ENCODE data around the gene ANKRD42. TPM values are rescaled to one million over a fixed set of nuclear protein-coding genes. Genes with fewer than 3 reads are reported as not detected.

ANKRD42 gene
- total and polyA plus RNA-seq, 4 experiments from 2014 or later: 3.9 to 12.4 (median 6.6) TPM

DNA sequence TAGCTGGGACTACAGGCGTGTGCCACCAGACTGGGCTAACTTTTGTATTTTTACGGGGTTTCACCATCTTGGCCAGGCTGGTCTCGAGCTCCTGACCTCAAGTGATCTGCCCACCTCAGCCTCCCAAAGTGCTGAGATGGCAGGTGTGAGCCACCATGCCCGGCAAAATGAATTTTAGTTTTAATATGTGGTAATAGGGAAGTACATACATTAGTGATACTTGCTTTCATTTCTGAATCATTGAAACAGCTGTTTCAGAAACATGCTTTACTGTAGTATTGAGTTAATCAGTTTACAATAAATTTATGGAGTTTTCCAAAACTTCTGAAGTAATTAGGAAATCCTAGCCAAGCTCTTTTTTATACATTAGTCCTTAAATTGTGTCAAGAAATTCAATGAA lies 21.0 kb upstream of the ANKRD42 start:
- H3K4me1 ChIP-seq (ENCODE audit: insufficient read depth, low read length): peaks cover 96% of the 10 kb centered on the region
- peaks cover 53 to 92% (median 77%) of the 10 kb centered on the region in 4 donors for H3K4me1 Mint-ChIP-seq
- peak overlapping the region in 4 of 7 donors; percentile 25 to 70 (median 60) for H3K27ac Mint-ChIP-seq
- no peaks in the 10 kb centered on the region for H3K9me3 ChIP-seq (ENCODE audit: control insufficient read depth in 1 of 2, low read length in 2 of 2)
- no peak for DNase-seq
- POLR2A ChIA-PET (ENCODE audit: partially characterized antibody): interaction anchor here (0.8 to 2.5 kb wide), 5 partner anchors 8 to 271 kb away, joined by 3 to 32 read pairs (median 6); partner anchors contain the start of genes DDIAS and PCF11
- H3K36me3 Mint-ChIP-seq: peaks cover 59 to 79% of the 10 kb centered on the region in 2 donors
- peak overlapping the region; percentile 46 to 85 (median 69) for H3K4me3 Mint-ChIP-seq
- peaks cover 54% of the 10 kb centered on the region for H3K36me3 ChIP-seq (ENCODE audit: insufficient read depth, low read length)
- intact Hi-C loops (cut with micrococcal nuclease): loop anchor here (2.0 kb wide), 1 partner anchor 14 kb away; no protein-coding TSS in a partner anchor
- H3K27ac ChIP-seq (ENCODE audit: low read depth, low read length): no peak overlapping the region
- H3K27me3 ChIP-seq (ENCODE audit: insufficient read depth, low read length): no peaks in the 10 kb centered on the region
- H3K4me3 ChIP-seq (ENCODE audit: low read length in 2 of 2): no peak overlapping the region
- H3K27me3 Mint-ChIP-seq: no peaks in the 10 kb centered on the region
- H3K9me3 Mint-ChIP-seq: peaks cover 0 to 3% (median 0%) of the 10 kb centered on the region in 8 donors
- CTCF ChIA-PET (ENCODE audit: partially characterized antibody): interaction anchor here (1.3 kb wide), 1 partner anchor 12 kb away, joined by 3 read pairs; no protein-coding TSS in a partner anchor

DNA sequence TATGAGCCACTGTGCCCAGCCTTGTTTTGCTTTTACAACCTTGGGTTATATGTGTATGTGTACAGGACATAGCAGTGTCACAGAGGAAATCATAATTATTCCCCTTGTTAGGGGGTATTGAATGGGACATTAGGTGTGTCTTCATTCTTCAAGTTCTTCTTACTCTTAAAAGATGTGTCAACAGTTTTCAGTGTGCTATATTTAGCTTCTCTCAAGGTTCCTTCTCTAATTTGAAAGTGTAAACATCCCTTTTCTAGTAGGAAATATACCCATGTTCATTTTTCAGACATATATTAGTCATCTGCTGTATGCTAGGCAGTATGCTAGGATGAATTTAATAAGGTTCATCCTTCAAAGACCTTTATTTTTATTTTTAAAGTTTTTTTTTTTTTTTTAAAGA lies 19.5 kb upstream of the ANKRD42 start:
- Histone ChIP-seq H3K27me3 (ENCODE audit: insufficient read depth, low read length) (no peaks in the 10 kb centered on the region), H3K36me3 (ENCODE audit: insufficient read depth, low read length) (peaks cover 48% of the 10 kb centered on the region), H3K4me3 (ENCODE audit: low read length in 2 of 2) (no peak overlapping the region), H3K27ac (ENCODE audit: low read depth, low read length) (no peak overlapping the region), H3K9me3 (ENCODE audit: control insufficient read depth in 1 of 2, low read length in 2 of 2) (no peaks in the 10 kb centered on the region), H3K4me1 (ENCODE audit: insufficient read depth, low read length) (peaks cover 87% of the 10 kb centered on the region)
- no peak for DNase-seq
- H3K4me3 Mint-ChIP-seq: peak overlapping the region in 7 of 8 donors; percentile 10 to 67 (median 39)
- peak overlapping the region in 2 of 7 donors; percentile 36 to 64 for H3K27ac Mint-ChIP-seq
- H3K9me3 Mint-ChIP-seq: peaks cover 0 to 1% (median 0%) of the 10 kb centered on the region in 8 donors
- H3K36me3 Mint-ChIP-seq: peaks cover 47 to 73% of the 10 kb centered on the region in 2 donors
- POLR2A ChIA-PET (ENCODE audit: partially characterized antibody): interaction anchor here (1.2 to 1.7 kb wide), 4 partner anchors 9 to 102 kb away, joined by 3 to 6 read pairs (median 4); partner anchors contain the start of gene RAB30
- intact Hi-C loops (cut with micrococcal nuclease): no loop called here
- CTCF ChIA-PET (ENCODE audit: partially characterized antibody): interaction anchor here (0.8 to 1.1 kb wide), 2 partner anchors 15 to 307 kb away, joined by 3 read pairs; no protein-coding TSS in a partner anchor
- H3K4me1 Mint-ChIP-seq: peaks cover 47 to 77% (median 64%) of the 10 kb centered on the region in 4 donors
- H3K27me3 Mint-ChIP-seq: no peaks in the 10 kb centered on the region

DNA sequence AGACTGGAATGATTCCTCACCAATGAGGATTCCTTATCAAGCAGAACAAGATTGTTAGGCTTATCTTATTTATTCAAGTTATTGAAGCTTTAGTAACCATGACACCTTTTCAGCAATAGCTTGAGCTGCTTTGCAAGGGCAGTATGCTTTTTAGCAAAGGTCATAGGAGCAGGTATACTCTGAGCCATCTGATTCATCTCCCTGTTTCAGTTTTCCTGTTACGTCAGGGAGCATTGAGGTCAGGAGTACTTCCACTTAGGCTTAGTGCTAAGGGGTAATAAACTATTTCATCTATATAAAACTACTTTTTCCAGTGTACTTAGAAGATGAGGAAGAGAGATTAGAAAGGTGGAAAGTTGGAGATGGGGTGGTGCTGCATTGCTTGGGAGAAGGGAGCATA lies 17.7 kb upstream of the ANKRD42 start:
- CTCF ChIA-PET (ENCODE audit: partially characterized antibody): no interaction called here
- H3K4me1 ChIP-seq (ENCODE audit: insufficient read depth, low read length): peaks cover 69% of the 10 kb centered on the region
- H3K27me3 Mint-ChIP-seq: no peaks in the 10 kb centered on the region
- no peak overlapping the region for H3K27ac ChIP-seq (ENCODE audit: low read depth, low read length)
- no peaks in the 10 kb centered on the region for H3K9me3 Mint-ChIP-seq
- intact Hi-C loops (cut with micrococcal nuclease): no loop called here
- DNase-seq: no peak
- no peak overlapping the region for H3K4me3 ChIP-seq (ENCODE audit: low read length in 2 of 2)
- peak overlapping the region in 2 of 8 donors; percentile 17 to 60 for H3K4me3 Mint-ChIP-seq
- H3K4me1 Mint-ChIP-seq: peaks cover 35 to 64% (median 50%) of the 10 kb centered on the region in 4 donors
- H3K36me3 Mint-ChIP-seq: peaks cover 35 to 70% of the 10 kb centered on the region in 2 donors
- H3K9me3 ChIP-seq (ENCODE audit: control insufficient read depth in 1 of 2, low read length in 2 of 2): no peaks in the 10 kb centered on the region
- H3K36me3 ChIP-seq (ENCODE audit: insufficient read depth, low read length): peaks cover 54% of the 10 kb centered on the region
- POLR2A ChIA-PET (ENCODE audit: partially characterized antibody): interaction anchor here (0.7 to 1.0 kb wide), 2 partner anchors 9 to 11 kb away, joined by 3 read pairs; no protein-coding TSS in a partner anchor
- no peaks in the 10 kb centered on the region for H3K27me3 ChIP-seq (ENCODE audit: insufficient read depth, low read length)
- H3K27ac Mint-ChIP-seq: peak overlapping the region in 5 of 7 donors; percentile 25 to 65 (median 53)

DNA sequence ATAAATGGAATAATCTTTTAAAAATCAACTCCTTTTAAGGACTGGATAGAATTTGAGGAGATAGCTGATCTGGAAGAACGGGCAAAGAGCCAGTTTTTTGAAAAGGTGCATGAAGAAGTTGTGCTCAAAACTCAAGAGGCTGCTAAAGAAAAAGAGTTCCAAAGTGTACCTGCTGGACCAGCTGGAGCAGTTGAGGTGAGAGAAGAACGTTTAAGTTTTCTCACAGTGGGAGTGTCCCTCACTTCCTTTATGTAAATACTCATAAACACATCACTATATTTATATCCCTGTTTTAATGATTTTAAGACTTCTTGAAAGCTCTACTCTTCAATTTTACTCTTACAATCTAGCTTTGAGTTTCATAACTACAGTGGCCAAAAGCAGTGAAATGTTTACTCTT lies 11.7 kb upstream of the ANKRD42 start:
- peaks cover 12% of the 10 kb centered on the region for H3K4me1 ChIP-seq (ENCODE audit: insufficient read depth, low read length)
- intact Hi-C loops (cut with micrococcal nuclease): no loop called here
- H3K27ac ChIP-seq (ENCODE audit: low read depth, low read length): no peak overlapping the region
- DNase-seq: no peak
- no peaks in the 10 kb centered on the region for H3K27me3 ChIP-seq (ENCODE audit: insufficient read depth, low read length)
- Mint-ChIP-seq H3K27me3 (no peaks in the 10 kb centered on the region), H3K4me3 (peak overlapping the region in 1 of 8 donors; percentile 2), H3K36me3 (peaks cover 32 to 69% of the 10 kb centered on the region in 2 donors), H3K9me3 (no peaks in the 10 kb centered on the region), H3K4me1 (peaks cover 9 to 24% (median 14%) of the 10 kb centered on the region in 4 donors), H3K27ac (peak overlapping the region in 3 of 7 donors; percentile 36 to 76 (median 74))
- ChIA-PET CTCF (ENCODE audit: partially characterized antibody) (interaction anchor here (1.6 to 2.0 kb wide), 2 partner anchors 12 to 314 kb away, joined by 5 read pairs; partner anchors contain the start of gene ANKRD42), POLR2A (ENCODE audit: partially characterized antibody) (interaction anchor here (1.1 to 3.4 kb wide), 3 partner anchors 12 to 26 kb away, joined by 3 to 34 read pairs (median 3); partner anchors contain the start of genes ANKRD42 and PCF11)
- no peak overlapping the region for H3K4me3 ChIP-seq (ENCODE audit: low read length in 2 of 2)
- peaks cover 65% of the 10 kb centered on the region for H3K36me3 ChIP-seq (ENCODE audit: insufficient read depth, low read length)
- no peaks in the 10 kb centered on the region for H3K9me3 ChIP-seq (ENCODE audit: control insufficient read depth in 1 of 2, low read length in 2 of 2)

DNA sequence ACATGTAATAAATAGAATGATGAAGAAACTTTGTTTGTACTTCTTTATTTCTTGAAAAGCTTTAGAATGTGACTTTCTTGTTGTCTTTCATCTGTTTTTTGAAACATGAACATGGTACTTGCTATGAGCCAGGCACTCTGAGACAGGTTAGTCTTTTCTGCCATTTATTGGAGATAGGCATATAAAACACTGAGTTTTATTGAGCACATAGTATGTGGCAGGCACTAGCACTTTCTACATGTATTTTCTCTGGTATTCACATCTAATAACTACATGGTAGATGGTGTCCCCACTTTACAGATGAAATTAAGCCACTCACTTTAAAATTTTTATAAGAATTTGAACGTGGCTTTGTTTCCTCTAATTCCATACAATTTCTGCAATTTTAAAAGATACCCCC lies 7.7 kb upstream of the ANKRD42 start:
- no peak overlapping the region for H3K4me3 Mint-ChIP-seq
- H3K27ac Mint-ChIP-seq: peak overlapping the region in 1 of 7 donors; percentile 13
- intact Hi-C loops (cut with micrococcal nuclease): loop anchor here (2.0 kb wide), 1 partner anchor 15 kb away; no protein-coding TSS in a partner anchor

DNA sequence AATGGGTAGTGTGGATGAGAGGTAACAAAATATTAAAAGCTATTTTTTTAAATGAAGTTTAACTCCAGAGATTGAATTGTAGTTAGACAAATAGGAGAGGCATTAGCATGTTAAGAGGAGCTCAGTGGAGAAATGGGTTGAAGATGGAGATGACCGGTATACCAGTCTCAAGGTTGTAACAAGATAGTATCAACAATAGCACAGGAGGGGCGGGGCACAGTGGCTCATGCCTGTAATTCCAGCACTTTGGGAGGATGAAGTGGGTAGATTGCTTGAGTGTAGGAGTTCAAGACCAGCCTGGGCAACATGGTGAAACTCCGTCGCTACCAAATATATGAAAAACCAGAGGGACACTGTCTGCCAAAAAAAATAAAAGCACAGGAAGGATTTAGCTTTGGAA lies 6.0 kb upstream of the ANKRD42 start:
- peaks cover 29 to 63% of the 10 kb centered on the region in 2 donors for H3K36me3 Mint-ChIP-seq
- no peak overlapping the region for H3K4me3 Mint-ChIP-seq
- ChIA-PET POLR2A (ENCODE audit: partially characterized antibody) (interaction anchor here (1.2 to 4.0 kb wide), 6 partner anchors 12 to 287 kb away, joined by 3 to 59 read pairs (median 6); partner anchors contain the start of genes DDIAS, PCF11 and PRCP), CTCF (ENCODE audit: partially characterized antibody) (interaction anchor here (0.6 to 1.5 kb wide), 4 partner anchors 32 to 320 kb away, joined by 3 to 7 read pairs (median 4); no protein-coding TSS in a partner anchor)
- Histone ChIP-seq H3K4me1 (ENCODE audit: insufficient read depth, low read length) (peaks cover 11% of the 10 kb centered on the region), H3K27me3 (ENCODE audit: insufficient read depth, low read length) (no peaks in the 10 kb centered on the region), H3K36me3 (ENCODE audit: insufficient read depth, low read length) (peaks cover 24% of the 10 kb centered on the region), H3K4me3 (ENCODE audit: low read length in 2 of 2) (no peak overlapping the region), H3K9me3 (ENCODE audit: control insufficient read depth in 1 of 2, low read length in 2 of 2) (no peaks in the 10 kb centered on the region), H3K27ac (ENCODE audit: low read depth, low read length) (no peak overlapping the region)
- peaks cover 7 to 14% (median 14%) of the 10 kb centered on the region in 4 donors for H3K4me1 Mint-ChIP-seq
- peaks cover 0 to 1% (median 0%) of the 10 kb centered on the region in 8 donors for H3K9me3 Mint-ChIP-seq
- no peaks in the 10 kb centered on the region for H3K27me3 Mint-ChIP-seq
- intact Hi-C loops (cut with micrococcal nuclease): no loop called here
- no peak for DNase-seq
- peak overlapping the region in 4 of 7 donors; percentile 45 to 80 (median 64) for H3K27ac Mint-ChIP-seq

More for the DNA sequence above, 7.7 kb upstream of the ANKRD42 start:
- H3K36me3 ChIP-seq (ENCODE audit: insufficient read depth, low read length): peaks cover 31% of the 10 kb centered on the region
- no peaks in the 10 kb centered on the region for H3K4me1 ChIP-seq (ENCODE audit: insufficient read depth, low read length)
- no peaks in the 10 kb centered on the region for H3K9me3 ChIP-seq (ENCODE audit: control insufficient read depth in 1 of 2, low read length in 2 of 2)
- no peak overlapping the region for H3K4me3 ChIP-seq (ENCODE audit: low read length in 2 of 2)
- Mint-ChIP-seq H3K27me3 (no peaks in the 10 kb centered on the region), H3K4me1 (peaks cover 3 to 18% (median 7%) of the 10 kb centered on the region in 4 donors), H3K36me3 (peaks cover 32 to 62% of the 10 kb centered on the region in 2 donors), H3K9me3 (peaks cover 0 to 1% (median 0%) of the 10 kb centered on the region in 8 donors)
- H3K27me3 ChIP-seq (ENCODE audit: insufficient read depth, low read length): no peaks in the 10 kb centered on the region
- ChIA-PET POLR2A (ENCODE audit: partially characterized antibody) (interaction anchor here (2.6 to 4.0 kb wide), 2 partner anchors 27 to 29 kb away, joined by 17 to 59 read pairs; partner anchors contain the start of gene PCF11), CTCF (ENCODE audit: partially characterized antibody) (no interaction called here)
- DNase-seq: no peak
- no peak overlapping the region for H3K27ac ChIP-seq (ENCODE audit: low read depth, low read length)

DNA sequence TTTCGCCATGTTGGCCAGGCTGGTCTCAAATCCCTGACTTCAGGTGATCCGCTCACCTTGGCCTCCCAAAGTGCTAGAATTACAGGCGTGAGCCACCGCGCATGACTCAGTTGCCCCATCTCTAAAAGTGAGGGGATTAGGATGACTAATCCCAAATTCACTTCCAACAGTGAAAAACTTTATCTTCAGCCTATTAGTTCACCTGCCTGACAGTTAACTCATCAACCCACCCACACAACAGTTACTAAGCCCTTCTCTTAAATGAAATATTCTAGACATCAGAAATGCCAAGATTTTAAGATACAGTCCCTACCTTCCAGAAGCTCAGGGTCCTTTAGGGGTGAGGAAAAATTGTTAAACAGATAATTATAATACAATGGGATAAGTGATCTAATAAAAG lies 2.0 kb upstream of the ANKRD42 start:
- H3K27ac ChIP-seq (ENCODE audit: low read depth, low read length): no peak overlapping the region
- no peak overlapping the region for H3K4me3 ChIP-seq (ENCODE audit: low read length in 2 of 2)
- H3K9me3 ChIP-seq (ENCODE audit: control insufficient read depth in 1 of 2, low read length in 2 of 2): no peaks in the 10 kb centered on the region
- H3K4me1 ChIP-seq (ENCODE audit: insufficient read depth, low read length): peaks cover 36% of the 10 kb centered on the region
- DNase-seq: no peak
- H3K36me3 Mint-ChIP-seq: peaks cover 20 to 61% of the 10 kb centered on the region in 2 donors
- no peaks in the 10 kb centered on the region for H3K27me3 Mint-ChIP-seq
- peaks cover 4% of the 10 kb centered on the region for H3K36me3 ChIP-seq (ENCODE audit: insufficient read depth, low read length)
- H3K4me1 Mint-ChIP-seq: peaks cover 28 to 45% (median 35%) of the 10 kb centered on the region in 4 donors
- ChIA-PET CTCF (ENCODE audit: partially characterized antibody) (interaction anchor here (1.6 kb wide), 1 partner anchor 58 kb away, joined by 3 read pairs; no protein-coding TSS in a partner anchor), POLR2A (ENCODE audit: partially characterized antibody) (interaction anchor here (1.3 kb wide), 1 partner anchor 32 kb away, joined by 9 read pairs; no protein-coding TSS in a partner anchor)
- no peaks in the 10 kb centered on the region for H3K27me3 ChIP-seq (ENCODE audit: insufficient read depth, low read length)
- H3K9me3 Mint-ChIP-seq: peaks cover 0 to 5% (median 0%) of the 10 kb centered on the region in 8 donors
- intact Hi-C loops (cut with micrococcal nuclease): loop anchor here (5.0 kb wide), 1 partner anchor 104 kb away; no protein-coding TSS in a partner anchor
- H3K4me3 Mint-ChIP-seq: peak overlapping the region in 3 of 8 donors; percentile 26 to 39 (median 27)
- H3K27ac Mint-ChIP-seq: peak overlapping the region; percentile 19 to 99 (median 61)

Data from CD4-positive, alpha-beta memory T cell (primary cell).